Mucosa of descending colon (tissue), 3 donors: ENCODE measurements around the gene GID8. TPM values are rescaled to one million over a fixed set of nuclear protein-coding genes. Genes with fewer than 3 reads are reported as not detected.
A peak's percentile ranks its signal among the peaks of the same experiment; 100 is the strongest.

Experiments
- ATAC-seq: fragments of 200-7000 bp; cut with Tn5 transposase; one replicate; pipeline ENCODE4 v1.9.1; 2020; ENCODE audit warnings: mild to moderate bottlenecking, moderate library complexity
- DNase-seq, 3 donors: peaks; one replicate each; pipeline ENCODE4 v3.0.0-alpha.2; 2020
- H3K36me3 ChIP-seq: fragments of 200-600 bp; one replicate; pipeline ENCODE4 v1.8.0; 2021; ENCODE audit warnings: low read depth, mild to moderate bottlenecking
- H3K4me1 ChIP-seq: fragments of 200-600 bp; one replicate; pipeline ENCODE4 v1.8.0; 2021; ENCODE audit warnings: low read depth, mild to moderate bottlenecking
- H3K4me3 ChIP-seq: fragments of 200-600 bp; one replicate; pipeline ENCODE4 v1.8.0; 2021; ENCODE audit warnings: mild to moderate bottlenecking
- H3K9me3 ChIP-seq: fragments of 200-600 bp; one replicate; pipeline ENCODE4 v1.8.0; 2021; ENCODE audit warnings: mild to moderate bottlenecking
- CTCF ChIP-seq: fragments of 200-600 bp; IDR thresholded peaks from one replicate; pipeline ENCODE4 v1.8.0; 2022; ENCODE audit warnings: antibody characterized with exemption, mild to moderate bottlenecking
- intact Hi-C, 2 donors: fragments of 100-400 bp; cut with DNase I in 1 of 2; cut with micrococcal nuclease in 1 of 2; formaldehyde crosslinking; loops; one replicate each; pipeline versions ENCODE4 v1.11.0 to v1.11.1; 2022; cut with DNase I, micrococcal nuclease
- total RNA-seq, 3 donors: library from RNA; stranded (reverse); fragmentation: NEBNext Ultra II Directional in 2 of 3; extraction: Animal tissue kit (Norgen Biotek cat#: 25700) in 2 of 3; gene quantifications; one replicate each; pipeline versions ENCODE4 v1.2.1 to v1.2.4, GENCODE V29; 2021 to 2023
- donor health status: DM: no; HTN: no; CAD: no; lungs with moderate emphysema.
- donor health status: DM: no; HTN: no; CAD: no.
- donor health status: DM: no; HTN: yes; CAD: no.

Gene GID8
- total RNA-seq, 3 donors from 2014 or later = 32.6 to 37.1 (median 34.2) TPM

- DNase-seq (no peak), ATAC-seq (no peak)
- TF ChIP-seq CTCF = no peak
- H3K36me3 ChIP-seq = no peaks in the 10 kb centered on the region
- H3K4me1 ChIP-seq = peaks cover 51% of the 10 kb centered on the region
- intact Hi-C loops = no loop called here
- H3K9me3 ChIP-seq = no peaks in the 10 kb centered on the region
- no peak overlapping the region for H3K4me3 ChIP-seq
Observed at GRCh38 chr20:62927128-62927705, 10.7 kb upstream of the GID8 start.

- intact Hi-C loops = no loop called here
- no peak for ATAC-seq
- DNase-seq = peak in 1 of 3 donors; percentile 49
- no peaks in the 10 kb centered on the region for H3K36me3 ChIP-seq
- no peak for TF ChIP-seq CTCF
- peak overlapping the region; percentile 17 for H3K4me3 ChIP-seq
- no peaks in the 10 kb centered on the region for H3K9me3 ChIP-seq
- peaks cover 41% of the 10 kb centered on the region for H3K4me1 ChIP-seq
Observed at GRCh38 chr20:62928246-62928939, 9.6 kb upstream of the GID8 start.

- Histone ChIP-seq H3K4me3 (peak overlapping the region; percentile 17), H3K36me3 (no peaks in the 10 kb centered on the region), H3K4me1 (peaks cover 36% of the 10 kb centered on the region), H3K9me3 (no peaks in the 10 kb centered on the region)
- intact Hi-C loops = no loop called here
- ATAC-seq (peak; percentile 61), DNase-seq (peak; percentile 83 to 86 (median 84))
- TF ChIP-seq CTCF = no peak
Observed at GRCh38 chr20:62929051-62929538, 8.9 kb upstream of the GID8 start.

- Histone ChIP-seq H3K36me3 (no peaks in the 10 kb centered on the region), H3K4me3 (no peak overlapping the region), H3K9me3 (no peaks in the 10 kb centered on the region), H3K4me1 (peaks cover 36% of the 10 kb centered on the region)
- intact Hi-C loops = no loop called here
- DNase-seq (no peak), ATAC-seq (no peak)
- TF ChIP-seq CTCF = no peak
Observed at GRCh38 chr20:62931464-62931863, 6.5 kb upstream of the GID8 start.

GRCh38 chr20:62933966-62934365 lies 4.0 kb upstream of the GID8 start:
- ATAC-seq (no peak), DNase-seq (no peak)
- intact Hi-C loops = no loop called here
- Histone ChIP-seq H3K36me3 (no peaks in the 10 kb centered on the region), H3K4me1 (peaks cover 20% of the 10 kb centered on the region), H3K9me3 (no peaks in the 10 kb centered on the region), H3K4me3 (no peak overlapping the region)
- no peak for TF ChIP-seq CTCF
